AML-193 (cell line): Measurements from ENCODE around the gene MELTF.

Source experiments
- DNase-seq, 2 experiments: peaks; one replicate each; lab custom pipeline; 2025; lab: John Stamatoyannopoulos, UW

MELTF gene

GRCh38 chr3:197027151-197027895, 2.3 kb downstream of the MELTF start:
- no peak for DNase-seq

DNA sequence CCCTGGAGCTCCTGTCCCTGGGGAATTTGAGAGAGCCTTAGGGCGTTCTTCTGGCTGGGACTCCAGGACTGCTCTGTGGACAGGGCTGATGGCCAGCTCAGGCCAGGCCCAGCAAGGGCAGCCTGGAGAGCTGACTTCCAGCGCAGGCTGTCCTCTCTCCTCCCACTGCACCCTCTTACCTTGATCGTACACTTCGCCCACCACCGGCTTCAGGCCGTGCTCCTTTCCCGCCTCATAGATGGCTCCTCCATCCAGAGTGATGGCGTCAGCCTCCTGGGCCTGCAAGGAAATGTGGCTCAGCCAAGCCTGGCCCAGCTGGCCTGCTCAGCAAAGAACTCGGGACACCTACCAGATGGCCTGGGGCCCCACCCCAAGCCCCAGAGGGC, 3.1 kb downstream of the MELTF start:
- DNase-seq: no peak

DNA sequence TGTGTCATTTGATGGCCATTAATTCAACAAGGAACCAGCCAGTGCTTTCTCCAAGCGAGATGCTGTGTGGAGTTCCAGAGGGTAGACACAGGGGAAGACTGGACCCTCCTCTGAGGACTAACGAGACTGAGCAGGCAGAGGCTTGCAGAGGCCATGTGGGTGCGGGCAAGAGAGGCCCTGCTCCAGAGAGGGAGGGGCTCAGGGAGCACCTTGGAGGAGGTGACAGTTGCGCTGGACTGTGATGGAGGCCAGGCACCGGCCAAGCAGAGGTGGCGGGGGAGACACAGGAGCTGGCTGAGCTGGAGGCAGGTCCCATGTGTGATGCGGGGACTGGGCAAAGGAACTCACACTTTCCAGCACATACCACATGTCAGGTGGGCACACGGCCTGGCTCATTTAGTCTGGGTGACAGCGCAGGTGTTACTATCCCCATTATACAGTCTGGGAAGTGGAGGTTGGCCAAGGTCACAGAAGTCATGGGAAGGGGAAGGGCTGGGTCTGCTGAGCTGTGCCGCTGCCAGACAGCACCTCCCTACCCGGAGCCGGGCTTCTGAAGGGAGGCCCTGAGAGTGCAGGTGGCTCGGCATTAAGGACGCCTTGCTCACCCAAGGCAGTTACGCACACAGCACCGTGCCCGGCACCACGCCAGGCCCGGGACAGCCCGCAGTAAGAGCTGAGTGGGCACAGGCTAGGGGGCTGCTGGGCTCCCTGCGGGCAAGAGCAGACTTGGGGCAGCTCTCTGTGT, 3.7 kb downstream of the MELTF start:
- DNase-seq: no peak

- DNase-seq: no peak
These were observed 4.5 kb downstream of the MELTF start for GRCh38 chr3:197024881-197025735.

DNA sequence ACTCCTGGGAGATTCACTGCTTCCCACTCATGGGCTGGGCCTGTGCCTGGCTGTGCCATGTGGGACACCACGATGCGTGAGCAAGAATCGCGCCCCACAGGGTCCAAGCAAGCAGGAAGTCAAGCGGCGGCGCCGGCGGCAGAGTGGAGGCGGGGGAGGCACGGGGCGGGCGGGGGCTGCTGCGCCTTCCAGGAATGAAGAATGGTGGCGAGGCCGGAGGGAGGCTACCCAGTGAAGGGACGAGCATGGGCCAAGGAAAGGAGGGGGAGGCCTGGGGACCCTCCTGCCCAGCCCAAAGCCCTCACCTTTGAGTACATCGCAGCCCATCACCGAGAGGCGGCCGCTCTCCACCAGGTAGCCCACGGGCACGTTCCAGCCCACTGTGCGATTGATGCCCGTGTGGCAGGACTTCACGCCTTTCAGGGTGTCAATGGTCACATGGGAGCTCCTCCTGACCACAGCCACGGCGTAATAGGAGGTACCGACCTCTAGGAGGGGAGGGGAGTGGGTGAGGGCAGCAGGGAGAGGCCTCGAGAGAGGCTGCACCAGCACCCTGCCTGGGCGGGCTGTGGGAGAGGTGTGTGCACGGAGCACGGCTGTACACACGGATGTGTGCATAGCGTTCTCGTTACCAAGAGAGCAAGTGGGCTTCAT, 5.5 kb downstream of the MELTF start:
- no peak for DNase-seq

- no peak for DNase-seq
These were observed 6.2 kb downstream of the MELTF start for GRCh38 chr3:197023241-197023997.

- no peak for DNase-seq
These were observed 7.0 kb downstream of the MELTF start for GRCh38 chr3:197022405-197023231.

- DNase-seq: no peak
These were observed 7.8 kb downstream of the MELTF start for GRCh38 chr3:197021729-197022404.

DNA sequence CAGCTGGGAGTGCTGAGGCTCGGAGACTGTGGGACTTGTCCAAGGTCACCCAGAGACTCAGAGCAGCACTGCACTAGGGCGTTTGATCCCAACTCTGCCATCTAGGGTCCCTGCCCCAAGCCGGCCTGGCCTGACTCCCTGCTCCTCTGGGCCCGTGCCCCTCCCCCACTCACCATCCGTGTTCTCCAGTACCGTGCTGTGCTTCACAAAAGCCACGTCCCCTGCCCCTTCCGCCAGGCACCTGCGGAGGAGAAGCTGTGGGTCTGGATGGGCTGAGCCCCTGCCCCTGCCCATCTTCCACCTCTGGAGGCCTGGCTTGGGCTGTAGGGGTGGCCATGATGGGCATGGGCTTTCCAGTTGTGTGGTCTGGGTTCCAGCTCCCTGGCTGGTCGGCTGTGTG, 8.4 kb downstream of the MELTF start:
- DNase-seq: no peak

DNA sequence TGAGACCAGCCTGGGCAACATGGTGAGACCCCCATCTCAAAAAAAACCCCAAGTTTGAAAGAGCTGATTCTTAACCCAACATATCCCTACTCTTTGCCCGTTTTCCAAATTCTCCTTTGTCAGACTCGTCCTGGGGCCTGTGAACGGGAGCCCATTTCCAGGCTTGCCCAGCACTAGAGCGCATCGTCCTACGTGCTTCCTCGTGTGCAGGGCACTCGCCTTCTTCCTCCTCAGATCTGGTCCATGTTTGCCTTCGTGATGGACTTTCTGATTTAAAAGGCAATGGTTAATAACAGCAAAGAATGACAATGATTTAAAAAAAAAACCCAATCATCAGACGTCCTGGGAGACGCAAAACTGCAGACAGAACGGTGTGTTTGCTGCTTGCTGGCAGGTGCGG, 10.1 kb downstream of the MELTF start:
- no peak for DNase-seq

- DNase-seq: no peak
These were observed 10.6 kb downstream of the MELTF start for GRCh38 chr3:197019021-197019420.

DNA sequence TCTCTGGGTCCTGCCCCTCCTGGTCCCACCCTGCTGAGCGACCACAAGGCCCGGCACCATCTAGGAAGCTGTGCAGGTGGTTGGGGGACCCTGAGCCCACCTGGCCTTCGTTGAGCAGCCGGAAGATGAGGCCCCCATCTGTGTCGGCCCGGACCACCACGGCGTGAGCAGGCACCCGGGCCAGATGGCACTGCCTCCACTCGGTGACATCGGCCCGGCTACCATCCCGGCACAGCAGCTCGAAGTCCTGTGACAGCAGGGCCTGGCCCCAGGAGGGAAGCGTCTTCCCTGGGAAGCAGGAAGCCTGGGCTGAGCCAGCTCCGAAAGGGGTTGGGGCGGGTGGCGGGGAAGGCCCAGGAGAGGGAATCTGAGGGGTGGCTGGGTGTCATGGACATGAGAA, 12.6 kb downstream of the MELTF start:
- DNase-seq: no peak

DNA sequence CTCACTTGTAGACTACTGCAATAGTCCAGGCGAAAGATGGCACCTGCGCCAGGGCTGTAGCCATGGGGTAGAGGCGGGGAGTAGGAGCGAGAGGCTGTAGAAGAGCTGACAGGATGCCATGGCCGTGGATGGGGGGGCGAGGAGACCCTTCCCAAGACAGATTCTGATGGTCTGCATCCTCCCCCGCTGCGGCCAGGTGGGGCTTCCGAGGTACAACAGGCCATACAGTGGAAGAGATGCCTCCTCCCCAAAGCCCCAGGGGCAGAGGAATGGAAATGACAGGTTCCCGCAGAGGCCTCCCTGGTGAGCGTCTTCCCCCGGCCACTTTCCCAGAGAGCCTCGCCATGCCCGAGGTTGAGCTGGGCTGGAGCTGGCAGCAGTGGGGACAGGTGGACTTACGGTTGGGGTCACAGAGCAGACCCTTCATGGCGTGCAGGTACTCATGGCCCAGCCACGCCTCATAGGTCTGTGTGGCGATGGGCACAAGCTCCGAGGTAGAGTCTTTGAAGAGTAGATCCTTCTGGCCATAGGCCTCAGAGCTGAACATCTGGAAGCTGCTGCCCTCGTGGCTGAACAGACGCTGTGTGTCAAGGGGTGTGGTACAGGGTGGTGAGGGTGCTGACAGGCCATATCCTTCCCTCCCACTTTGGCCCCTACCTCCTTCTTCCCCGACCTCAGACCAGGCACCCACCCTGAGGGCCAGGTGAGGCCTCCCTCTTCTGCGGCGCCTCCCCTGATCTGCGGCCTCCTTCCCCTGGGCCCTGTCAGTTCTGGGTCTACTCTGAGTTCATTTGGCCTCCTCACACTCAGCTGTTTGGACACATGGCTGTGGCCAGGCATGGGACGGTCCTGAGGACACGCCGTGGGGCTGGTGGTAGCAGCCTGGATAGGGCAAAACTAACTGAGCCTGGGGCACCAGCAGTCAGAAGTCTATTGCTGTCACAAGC, 13.6 kb downstream of the MELTF start:
- DNase-seq: no peak

- DNase-seq: no peak
These were observed 14.6 kb downstream of the MELTF start for GRCh38 chr3:197014942-197015575.

DNA sequence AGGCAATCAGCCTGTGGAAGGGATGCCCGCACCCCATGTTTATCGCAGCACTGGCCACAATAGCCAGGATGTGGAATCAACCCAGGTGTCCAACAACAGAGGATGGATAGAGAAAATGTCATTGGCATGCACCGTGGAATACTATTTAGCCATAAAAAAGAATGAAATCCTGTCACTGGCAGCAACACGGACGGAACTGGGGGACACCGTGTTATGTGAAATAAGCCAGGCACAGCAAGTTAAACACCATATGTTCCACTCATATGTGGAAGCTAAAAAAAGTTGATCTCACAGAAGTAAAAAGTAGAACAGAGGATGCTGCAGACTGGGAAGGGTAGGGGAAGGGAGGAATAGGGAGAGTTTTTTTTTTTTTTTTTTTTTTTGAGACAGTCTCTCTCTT, 15.6 kb downstream of the MELTF start:
- no peak for DNase-seq

DNA sequence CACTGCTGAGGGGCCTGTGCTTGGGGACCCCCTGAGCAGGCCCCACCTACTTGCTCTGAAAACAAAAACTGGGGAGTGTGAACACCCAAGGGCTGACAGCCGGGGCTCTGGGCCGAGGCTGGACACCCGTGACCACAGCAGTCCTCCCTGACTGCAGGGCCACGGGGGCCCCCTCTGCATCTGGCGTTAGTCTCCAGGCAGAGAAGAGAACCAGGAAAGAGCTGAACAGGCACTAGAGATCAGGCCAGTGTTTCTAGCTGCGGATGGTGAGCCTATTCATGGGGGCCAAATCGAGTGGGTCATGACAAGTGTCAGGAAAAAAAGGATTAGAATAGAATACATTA, 17.1 kb downstream of the MELTF start:
- DNase-seq: no peak

DNA sequence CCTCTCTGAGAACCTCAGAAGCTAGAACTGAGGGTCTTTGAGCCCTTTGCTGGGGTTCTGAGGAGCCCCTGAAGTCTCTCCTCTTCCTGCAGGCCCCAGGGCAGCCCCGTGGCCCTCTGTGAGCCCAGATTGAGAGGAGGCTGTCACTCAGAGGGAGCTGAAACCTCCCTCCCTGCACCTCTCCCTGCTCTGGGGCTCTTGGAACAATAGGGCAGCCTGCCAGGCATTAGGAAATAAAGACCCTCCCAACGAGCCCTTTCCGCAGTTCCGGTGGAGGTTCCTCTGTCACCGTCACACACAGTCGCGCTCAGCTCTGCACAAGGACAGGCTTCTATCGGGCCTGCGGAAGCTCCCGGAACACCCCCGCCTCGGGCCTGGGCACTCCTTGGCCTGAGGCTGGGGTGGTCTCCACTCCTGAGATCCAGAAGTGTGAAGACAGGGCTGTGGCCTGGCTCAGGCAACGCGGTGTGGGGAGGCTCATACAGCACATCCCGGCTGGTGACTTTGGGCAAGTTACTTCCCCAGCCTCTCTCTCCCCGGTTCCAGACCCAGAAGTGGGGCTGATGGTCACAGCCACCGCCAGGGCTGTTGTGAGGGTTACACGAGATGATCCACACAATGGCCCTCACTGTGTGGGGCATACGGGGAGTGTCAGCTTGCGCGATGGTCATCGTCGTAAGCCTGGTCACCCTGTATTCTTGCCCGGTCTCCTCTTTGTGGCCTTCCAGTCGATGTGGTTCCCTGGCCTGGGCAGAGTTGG, 17.7 kb downstream of the MELTF start:
- no peak for DNase-seq
